Epithelial cell of esophagus (primary cell): ENCODE data around the gene ELF4.
A peak's percentile ranks its signal among the peaks of the same experiment; 100 is the strongest.

Experiments
- DNase-seq: peaks from one replicate; pipeline ENCODE4 v3.0.0; 2010; ENCODE audit warnings: low read depth
- H3K4me3 ChIP-seq: 2 replicates; pipeline ENCODE4 v1.5.1; 2011; ENCODE audit warnings: mild to moderate bottlenecking, low read length, control low read depth
- TF ChIP-seq, protein P1 (sequence below): IDR thresholded peaks from 2 replicates; pipeline ENCODE4 v1.5.1; 2011; ENCODE audit warnings: low read depth, mild to moderate bottlenecking, low read length, control low read depth, inconsistent platforms; ENCODE audit not compliant: insufficient read depth; ENCODE audit errors: missing control alignments

The ELF4 gene

DNA sequence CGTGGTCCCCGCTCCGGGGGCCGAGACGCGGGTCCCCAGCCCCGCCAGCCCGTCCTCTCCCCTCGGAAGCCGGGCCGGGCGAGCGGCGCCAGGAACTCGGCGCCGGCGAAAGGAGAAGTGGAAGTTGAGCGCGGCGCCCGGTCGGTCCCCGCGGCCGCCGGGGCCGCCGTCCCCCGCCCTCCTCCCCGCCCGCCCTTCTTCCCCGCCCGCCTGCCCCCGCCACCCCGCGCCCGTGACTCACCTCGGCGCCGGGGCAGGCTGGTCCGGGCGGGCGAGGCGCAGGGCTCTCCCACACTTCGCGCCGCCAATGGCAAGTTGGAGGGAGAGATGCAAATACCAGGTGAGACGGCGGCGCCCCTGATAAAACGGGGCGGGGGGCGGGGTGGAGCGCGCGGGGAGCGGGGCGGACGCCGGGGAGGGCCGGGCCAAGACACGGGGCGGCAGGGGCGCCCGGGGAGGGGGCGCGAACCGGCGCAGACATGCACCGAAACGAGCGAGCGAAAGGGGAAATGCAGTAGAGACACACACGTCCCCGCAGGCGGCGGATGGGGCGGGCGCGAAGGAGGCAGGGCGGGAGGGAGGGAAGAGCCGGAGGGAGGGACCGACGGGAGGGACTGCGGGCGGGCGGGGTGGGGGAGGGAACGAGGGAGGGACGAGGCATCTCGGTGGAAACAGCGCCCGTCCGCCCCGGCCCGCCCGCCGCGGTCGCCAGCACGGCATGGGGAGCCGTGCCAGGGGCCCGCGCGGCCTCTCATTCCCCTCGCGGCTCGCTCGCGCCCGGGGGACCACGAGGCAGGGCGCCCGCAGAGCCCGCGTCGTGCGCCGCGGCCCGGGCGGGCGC is at the start of gene ELF4:
TSS of gene ELF4 (minus strand) at position 119 of the 841 bp plus-strand sequence. CDS start 29,167 bp downstream, outside the sequence.
- peak within 1 kb of the TSS; percentile 58 for H3K4me3 ChIP-seq
- DNase-seq: peak; percentile 81
- TF ChIP-seq, protein P1, sequence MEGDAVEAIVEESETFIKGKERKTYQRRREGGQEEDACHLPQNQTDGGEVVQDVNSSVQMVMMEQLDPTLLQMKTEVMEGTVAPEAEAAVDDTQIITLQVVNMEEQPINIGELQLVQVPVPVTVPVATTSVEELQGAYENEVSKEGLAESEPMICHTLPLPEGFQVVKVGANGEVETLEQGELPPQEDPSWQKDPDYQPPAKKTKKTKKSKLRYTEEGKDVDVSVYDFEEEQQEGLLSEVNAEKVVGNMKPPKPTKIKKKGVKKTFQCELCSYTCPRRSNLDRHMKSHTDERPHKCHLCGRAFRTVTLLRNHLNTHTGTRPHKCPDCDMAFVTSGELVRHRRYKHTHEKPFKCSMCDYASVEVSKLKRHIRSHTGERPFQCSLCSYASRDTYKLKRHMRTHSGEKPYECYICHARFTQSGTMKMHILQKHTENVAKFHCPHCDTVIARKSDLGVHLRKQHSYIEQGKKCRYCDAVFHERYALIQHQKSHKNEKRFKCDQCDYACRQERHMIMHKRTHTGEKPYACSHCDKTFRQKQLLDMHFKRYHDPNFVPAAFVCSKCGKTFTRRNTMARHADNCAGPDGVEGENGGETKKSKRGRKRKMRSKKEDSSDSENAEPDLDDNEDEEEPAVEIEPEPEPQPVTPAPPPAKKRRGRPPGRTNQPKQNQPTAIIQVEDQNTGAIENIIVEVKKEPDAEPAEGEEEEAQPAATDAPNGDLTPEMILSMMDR: no peak

DNA sequence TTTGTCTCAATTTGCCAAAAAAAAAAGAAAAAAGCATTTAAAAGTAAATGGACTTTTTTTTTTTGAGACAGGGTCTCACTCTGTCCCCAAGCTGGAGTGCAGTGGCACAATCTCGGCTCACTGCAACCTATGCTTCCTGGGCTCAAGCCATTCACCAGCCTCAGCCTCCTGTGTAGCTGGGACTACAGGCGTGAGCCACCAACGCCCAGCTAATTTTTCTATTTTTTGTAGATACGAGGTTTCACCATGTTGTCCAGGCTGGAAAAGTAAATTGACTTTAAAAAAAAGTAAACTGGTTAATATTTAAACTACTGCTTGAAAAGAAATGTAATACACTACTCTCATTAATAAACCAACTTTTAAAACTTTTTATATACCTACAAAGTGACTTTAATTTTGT is 49.5 kb upstream of the ELF4 start:
- no peak for DNase-seq
- TF ChIP-seq, protein P1: no peak
- no peak overlapping the region for H3K4me3 ChIP-seq

DNA sequence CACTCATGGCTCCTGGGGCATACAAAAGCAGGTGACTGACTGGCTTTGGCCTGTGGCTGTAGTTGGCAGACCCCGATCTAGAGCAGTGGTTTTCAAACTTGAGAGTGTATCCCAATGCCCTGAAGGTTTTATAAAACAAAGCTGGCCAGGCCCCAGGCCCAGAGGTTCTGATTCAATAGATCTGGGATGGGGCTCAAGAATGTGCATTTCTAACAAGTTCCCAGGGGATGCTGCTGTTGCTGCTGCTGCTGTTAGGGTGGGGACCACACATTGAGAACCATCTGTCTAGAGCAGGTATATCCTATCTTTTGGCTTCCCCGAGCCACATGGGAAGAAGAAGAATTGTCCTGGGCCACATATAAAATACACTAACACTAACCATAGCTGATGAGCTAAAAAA is 48.0 kb upstream of the ELF4 start:
- no peak for DNase-seq
- TF ChIP-seq, protein P1: no peak
- H3K4me3 ChIP-seq: no peak overlapping the region

DNA sequence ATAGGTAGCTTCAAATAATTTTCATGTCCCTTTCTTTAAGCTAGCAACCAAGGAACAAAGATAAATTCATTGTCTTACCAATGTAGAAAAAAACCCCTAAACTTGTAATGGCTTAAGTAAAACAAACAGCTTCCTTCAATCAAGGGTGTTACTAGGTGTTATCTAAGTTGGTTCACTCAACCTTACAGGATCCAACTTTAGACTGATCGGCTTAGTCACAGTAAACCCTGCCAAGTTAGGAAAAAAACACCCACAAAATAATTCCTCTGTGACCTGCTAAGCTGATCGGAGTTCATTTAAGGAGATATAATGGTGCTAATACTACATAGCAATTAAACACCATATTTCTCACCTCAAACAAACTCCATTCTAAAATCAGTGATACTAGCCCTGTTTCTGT is 45.3 kb upstream of the ELF4 start:
- no peak for DNase-seq
- H3K4me3 ChIP-seq: no peak overlapping the region
- TF ChIP-seq, protein P1: no peak

DNA sequence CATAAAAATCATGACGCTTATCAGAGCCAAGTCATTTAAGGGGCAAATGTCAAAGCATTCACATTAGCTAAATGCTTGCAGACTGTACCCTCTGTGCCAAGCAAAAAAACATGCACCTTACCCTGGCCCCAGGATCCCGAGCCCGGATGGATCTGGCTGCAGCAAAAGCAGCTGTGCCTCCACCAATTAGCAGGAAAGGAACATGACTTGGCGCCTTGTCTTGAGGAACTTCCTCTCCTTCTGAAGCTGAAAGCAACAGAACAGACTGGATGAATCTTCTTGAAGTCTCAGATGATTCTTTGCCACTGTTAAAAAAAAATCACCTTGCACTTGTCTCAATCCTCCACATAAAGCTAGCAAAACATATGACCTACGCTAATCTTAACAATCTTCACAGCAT is 37.3 kb upstream of the ELF4 start:
- H3K4me3 ChIP-seq: no peak overlapping the region
- TF ChIP-seq, protein P1: no peak
- DNase-seq: no peak

DNA sequence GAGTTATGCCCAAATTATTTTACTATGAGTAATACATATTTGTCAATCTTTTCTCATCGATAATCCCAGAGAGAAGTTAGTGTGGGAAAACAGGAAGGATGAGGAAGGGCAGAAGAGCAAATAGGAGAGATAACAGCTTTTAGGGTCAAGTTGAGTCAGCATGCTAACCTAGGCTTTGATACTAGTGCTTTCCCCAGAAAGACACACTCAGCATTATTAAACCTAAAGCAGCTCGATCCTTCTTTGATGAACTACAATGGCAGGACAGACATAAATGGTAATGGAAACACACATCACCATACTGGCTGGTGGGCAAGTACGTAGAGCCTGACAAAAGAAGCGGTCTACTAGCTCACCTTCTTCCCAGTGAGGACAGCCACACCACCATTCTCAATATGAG is 34.8 kb upstream of the ELF4 start:
- TF ChIP-seq, protein P1: no peak
- peak; percentile 14 for DNase-seq
- no peak overlapping the region for H3K4me3 ChIP-seq

DNA sequence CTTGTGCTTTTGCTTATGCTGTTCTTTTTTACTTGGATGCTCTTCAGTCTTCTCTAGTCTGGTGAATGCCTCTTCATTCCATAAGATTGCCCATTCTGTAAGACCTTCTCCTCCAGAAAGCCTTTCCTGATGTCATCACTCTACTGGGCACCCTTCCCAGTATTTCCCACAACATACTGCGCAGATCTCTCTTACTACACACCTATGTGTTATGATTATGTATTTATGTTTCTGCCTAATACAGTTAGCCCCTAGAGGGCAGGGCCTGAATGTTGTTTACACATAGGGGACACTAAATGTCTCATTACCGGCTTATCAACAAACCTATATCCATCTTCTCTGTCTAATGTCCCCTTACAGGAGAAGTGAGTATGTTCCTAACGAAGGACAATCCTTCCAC is 34.2 kb upstream of the ELF4 start:
- peak; percentile 45 for DNase-seq
- TF ChIP-seq, protein P1: no peak
- no peak overlapping the region for H3K4me3 ChIP-seq
